OCI-LY1 (cell line): ENCODE results near the gene ONECUT3.

Source experiments
- H2AFZ ChIP-seq: fragments of 200-600 bp; sonication (generic), shearing (Covaris generic); 2 replicates; pipeline ENCODE4 v1.6.0; 2014; ENCODE audit warnings: antibody characterized with exemption, mild to moderate bottlenecking, low read length
- H3F3A ChIP-seq: fragments of 200-600 bp; sonication (generic), shearing (Covaris generic); 2 replicates; pipeline ENCODE4 v1.6.0; 2014; ENCODE audit warnings: mild to moderate bottlenecking, antibody characterized with exemption, low read length, moderate library complexity; ENCODE audit not compliant: insufficient read depth
- H3K27ac ChIP-seq: fragments of 200-600 bp; sonication (generic); 2 replicates; pipeline ENCODE4 v1.5.1; 2014; ENCODE audit warnings: low read length, mixed run types, mild to moderate bottlenecking, low read depth; ENCODE audit not compliant: poor library complexity, severe bottlenecking
- H3K27me3 ChIP-seq: fragments of 200-600 bp; sonication (generic); 2 replicates; pipeline ENCODE4 v1.6.0; 2014; ENCODE audit warnings: antibody characterized with exemption, mild to moderate bottlenecking, low read length, moderate library complexity; ENCODE audit not compliant: insufficient read depth
- H3K36me3 ChIP-seq: fragments of 200-600 bp; sonication (generic); 2 replicates; pipeline ENCODE4 v1.6.1; 2014; ENCODE audit warnings: mild to moderate bottlenecking, antibody characterized with exemption, low read length, moderate library complexity, mixed read lengths; ENCODE audit not compliant: insufficient read depth
- H3K4me1 ChIP-seq: fragments of 200-600 bp; sonication (generic); 2 replicates; pipeline ENCODE4 v1.5.1; 2014; ENCODE audit warnings: mild to moderate bottlenecking, low read length, moderate library complexity; ENCODE audit not compliant: insufficient read depth, severe bottlenecking
- H3K4me2 ChIP-seq: fragments of 200-600 bp; sonication (generic), shearing (Covaris generic); 2 replicates; pipeline ENCODE4 v1.6.1; 2014; ENCODE audit warnings: low read length
- H3K4me3 ChIP-seq: fragments of 200-600 bp; sonication (generic); 2 replicates; pipeline ENCODE4 v1.5.1; 2014; ENCODE audit warnings: low read length, low read depth, mild to moderate bottlenecking, mixed read lengths; ENCODE audit not compliant: poor library complexity, severe bottlenecking
- H3K79me2 ChIP-seq: fragments of 200-600 bp; shearing (Covaris generic); 2 replicates; pipeline ENCODE4 v1.6.1; 2016; ENCODE audit warnings: mixed run types, low read length, mixed read lengths; ENCODE audit not compliant: insufficient read depth
- H3K9ac ChIP-seq: fragments of 200-600 bp; sonication (generic), shearing (Covaris generic); 2 replicates; pipeline ENCODE4 v1.6.1; 2014; ENCODE audit warnings: mild to moderate bottlenecking, low read length, mixed read lengths
- H3K9me2 ChIP-seq: fragments of 200-600 bp; sonication (generic), shearing (Covaris generic); 2 replicates; pipeline ENCODE4 v1.6.1; 2014; ENCODE audit warnings: low read depth, mild to moderate bottlenecking, low read length, mixed read lengths
- H3K9me3 ChIP-seq: fragments of 200-600 bp; shearing (Covaris generic); 2 replicates; pipeline ENCODE4 v1.6.1; 2014; ENCODE audit warnings: low read length, mixed read lengths
- H4K20me1 ChIP-seq: fragments of 200-600 bp; sonication (generic), shearing (Covaris generic); 2 replicates; pipeline ENCODE4 v1.6.0; 2016; ENCODE audit warnings: mild to moderate bottlenecking, low read length; ENCODE audit not compliant: insufficient read depth
- CTCF ChIP-seq: fragments of 200-600 bp; sonication (generic), shearing (Covaris generic); IDR thresholded peaks from 2 replicates; pipeline ENCODE4 v1.5.1; 2017; ENCODE audit warnings: mild to moderate bottlenecking, antibody characterized with exemption, low read length, moderate library complexity, mixed read lengths
- EZH2 ChIP-seq: fragments of 200-600 bp; sonication (generic), shearing (Covaris generic); IDR thresholded peaks from 2 replicates; pipeline ENCODE4 v1.8.0; 2017; ENCODE audit warnings: borderline replicate concordance, mixed run types, mild to moderate bottlenecking, antibody characterized with exemption, low read length, moderate library complexity, mixed read lengths

The ONECUT3 gene

GRCh38 chr19:1822210-1822609 lies 68.9 kb downstream of the ONECUT3 start:
- no peaks in the 10 kb centered on the region for H3K9me3 ChIP-seq
- no peaks in the 10 kb centered on the region for H3F3A ChIP-seq
- H2AFZ ChIP-seq = no peak overlapping the region
- peaks cover 14% of the 10 kb centered on the region for H3K4me1 ChIP-seq
- no peak for TF ChIP-seq CTCF
- TF ChIP-seq EZH2 = no peak
- no peaks in the 10 kb centered on the region for H3K79me2 ChIP-seq
- H3K9me2 ChIP-seq = no peaks in the 10 kb centered on the region
- H4K20me1 ChIP-seq = no peaks in the 10 kb centered on the region
- peaks cover 78% of the 10 kb centered on the region for H3K36me3 ChIP-seq
- no peak overlapping the region for H3K27ac ChIP-seq
- no peaks in the 10 kb centered on the region for H3K27me3 ChIP-seq
- H3K4me3 ChIP-seq = no peak overlapping the region
- no peak overlapping the region for H3K9ac ChIP-seq
- no peak overlapping the region for H3K4me2 ChIP-seq

GRCh38 chr19:1823020-1823419 lies 69.7 kb downstream of the ONECUT3 start:
- no peaks in the 10 kb centered on the region for H3K9me3 ChIP-seq
- H2AFZ ChIP-seq = no peak overlapping the region
- no peaks in the 10 kb centered on the region for H3K27me3 ChIP-seq
- H3K27ac ChIP-seq = no peak overlapping the region
- no peaks in the 10 kb centered on the region for H3F3A ChIP-seq
- H3K4me2 ChIP-seq = no peak overlapping the region
- H3K79me2 ChIP-seq = no peaks in the 10 kb centered on the region
- TF ChIP-seq EZH2 (no peak), CTCF (no peak)
- H3K9ac ChIP-seq = no peak overlapping the region
- peaks cover 75% of the 10 kb centered on the region for H3K36me3 ChIP-seq
- H3K4me3 ChIP-seq = no peak overlapping the region
- H3K4me1 ChIP-seq = peaks cover 20% of the 10 kb centered on the region
- no peaks in the 10 kb centered on the region for H4K20me1 ChIP-seq
- H3K9me2 ChIP-seq = no peaks in the 10 kb centered on the region

- H4K20me1 ChIP-seq = no peaks in the 10 kb centered on the region
These were observed 70.4 kb downstream of the ONECUT3 start for GRCh38 chr19:1823539-1824251.

More at GRCh38 chr19:1823539-1824251, 70.4 kb downstream of the ONECUT3 start:
- H3K4me1 ChIP-seq = peaks cover 20% of the 10 kb centered on the region
- peaks cover 70% of the 10 kb centered on the region; the same call in 1 of the 2 replicates for H3K36me3 ChIP-seq
- no peaks in the 10 kb centered on the region for H3K27me3 ChIP-seq
- no peak overlapping the region for H3K4me2 ChIP-seq
- no peaks in the 10 kb centered on the region for H3F3A ChIP-seq
- H2AFZ ChIP-seq = no peak overlapping the region
- H3K79me2 ChIP-seq = no peaks in the 10 kb centered on the region
- no peaks in the 10 kb centered on the region for H3K9me3 ChIP-seq
- no peak overlapping the region for H3K9ac ChIP-seq
- H3K9me2 ChIP-seq = no peaks in the 10 kb centered on the region
- TF ChIP-seq EZH2 (no peak), CTCF (no peak)
- H3K27ac ChIP-seq = no peak overlapping the region
- H3K4me3 ChIP-seq = no peak overlapping the region
